DMS 273 (cell line): ENCODE results near the gene CLDN19.
"Not testable (repeated sequence)": the region's sequence is repeated elsewhere in the genome, so short reads cannot be mapped to it uniquely, and the experiment has no call there.

Experiments
- DNase-seq: peaks from one replicate; lab custom pipeline; 2025; ENCODE audit not compliant: unreplicated experiment; lab: John Stamatoyannopoulos, UW

Gene CLDN19

GRCh38 chr1:42740851-42741580 lies 980 bp upstream of the CLDN19 start:
- DNase-seq = no peak

DNA sequence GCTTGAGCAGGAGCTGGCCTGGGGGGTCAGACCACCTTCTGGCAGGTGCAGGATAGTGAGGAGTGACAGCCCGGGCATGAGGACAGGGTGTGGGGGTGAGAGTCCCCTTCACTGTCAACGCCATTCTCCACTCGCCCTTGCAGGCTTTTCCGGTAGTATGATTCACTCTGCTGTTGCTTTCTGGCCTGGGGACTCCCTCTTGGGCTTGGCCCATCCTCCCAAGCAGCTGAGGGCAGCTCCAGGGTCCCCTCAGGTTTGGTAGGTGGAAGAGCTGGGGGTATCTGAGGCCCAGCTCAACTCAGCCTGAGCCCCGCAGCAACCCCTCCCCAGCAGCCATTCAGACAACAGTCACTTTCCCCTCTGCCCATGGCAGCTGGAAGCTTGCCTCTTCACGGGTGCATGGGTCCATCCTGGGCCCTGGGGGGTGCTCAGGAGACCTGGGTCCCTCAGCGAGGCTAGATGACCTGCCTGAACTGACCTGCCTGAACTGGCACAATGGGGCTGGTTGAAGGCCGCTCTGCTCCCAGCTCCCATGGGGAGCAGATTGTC lies 1.3 kb downstream of the CLDN19 start:
- no peak for DNase-seq

DNA sequence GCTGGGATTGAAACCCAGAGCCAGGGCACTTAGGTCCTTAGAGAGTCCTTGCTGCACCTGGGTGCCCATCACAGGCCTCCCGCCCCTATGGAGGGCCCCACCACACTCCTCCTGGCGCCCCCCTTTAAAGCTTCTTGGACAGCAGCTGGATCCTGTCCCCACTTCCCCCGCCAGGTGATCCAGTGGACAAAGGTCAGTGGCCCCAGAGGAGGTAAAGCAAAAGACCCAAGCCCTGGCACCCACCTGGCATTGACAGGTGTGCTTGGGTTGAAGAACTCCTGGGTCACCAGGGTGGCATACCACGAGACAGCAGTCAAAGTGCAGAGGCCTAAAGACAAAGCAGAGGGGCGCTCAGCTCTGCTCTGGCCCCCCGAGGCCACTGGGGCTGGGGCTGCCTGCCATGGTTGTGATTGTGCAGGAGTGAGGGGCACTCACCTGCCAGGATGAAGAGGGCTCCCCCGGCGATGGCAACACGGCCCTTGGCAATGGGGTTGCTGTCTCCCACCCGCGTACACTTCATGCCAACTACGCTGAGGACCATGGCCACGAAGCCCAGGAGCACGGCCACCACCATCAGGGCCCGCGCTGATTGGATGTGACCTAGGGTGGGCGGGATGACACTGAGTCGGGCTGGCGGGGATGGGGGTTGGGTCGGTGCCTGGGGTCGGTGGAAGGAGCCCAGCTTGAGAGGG lies 1.9 kb downstream of the CLDN19 start:
- DNase-seq = no peak

- DNase-seq = no peak
Observed at GRCh38 chr1:42737257-42737656, 2.8 kb downstream of the CLDN19 start.

DNA sequence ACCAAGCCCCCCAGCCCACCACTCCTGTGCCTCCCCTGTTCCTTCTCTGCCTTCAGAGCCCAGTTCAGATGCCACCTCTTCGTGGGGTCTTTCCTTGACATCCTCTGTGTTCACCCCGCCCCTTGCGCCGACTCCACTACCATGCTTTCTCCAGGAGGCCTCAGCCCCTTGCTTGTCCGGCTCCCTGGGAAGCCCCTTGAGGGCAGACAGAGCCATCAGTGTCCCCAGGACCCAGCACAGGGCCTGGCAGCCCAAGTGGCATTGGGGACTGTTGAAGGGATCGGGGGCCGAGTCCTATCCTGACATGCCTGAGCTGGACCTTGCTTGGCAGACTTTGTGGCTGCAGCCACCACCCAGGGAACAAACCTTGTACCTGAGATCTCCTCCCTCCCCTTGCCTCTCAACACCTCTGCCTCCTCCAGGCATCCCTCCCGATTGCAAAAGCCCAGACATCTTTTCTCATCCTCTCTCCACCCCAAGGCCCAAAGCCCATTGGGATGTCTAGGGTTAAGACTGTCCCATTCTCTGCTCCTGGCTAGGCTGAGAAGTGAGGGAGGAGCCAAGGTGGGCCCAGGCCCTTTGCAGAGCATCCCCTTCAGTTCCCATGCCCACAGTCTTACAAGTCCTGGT lies 3.4 kb downstream of the CLDN19 start:
- no peak for DNase-seq

DNA sequence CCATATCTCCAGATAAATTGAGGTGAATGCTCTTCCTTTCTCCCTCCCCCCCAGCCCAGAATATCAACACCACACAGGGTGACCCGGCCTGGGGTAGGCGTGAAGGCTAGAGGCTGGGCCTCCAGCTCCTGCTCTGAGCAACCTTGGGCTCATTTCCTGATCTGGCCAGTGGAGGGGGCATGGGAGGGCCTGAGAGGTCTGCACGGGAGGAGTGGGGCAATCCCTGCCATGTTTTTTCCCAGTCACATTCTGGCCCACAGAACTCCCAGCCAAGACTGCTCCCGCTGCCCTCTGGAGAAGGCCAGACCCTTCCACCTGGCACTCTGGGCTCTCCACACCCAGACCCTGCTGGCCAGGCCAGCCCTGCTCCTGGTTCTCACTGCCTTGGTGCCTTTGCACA lies 3.9 kb downstream of the CLDN19 start:
- peak; percentile 66 for DNase-seq

DNA sequence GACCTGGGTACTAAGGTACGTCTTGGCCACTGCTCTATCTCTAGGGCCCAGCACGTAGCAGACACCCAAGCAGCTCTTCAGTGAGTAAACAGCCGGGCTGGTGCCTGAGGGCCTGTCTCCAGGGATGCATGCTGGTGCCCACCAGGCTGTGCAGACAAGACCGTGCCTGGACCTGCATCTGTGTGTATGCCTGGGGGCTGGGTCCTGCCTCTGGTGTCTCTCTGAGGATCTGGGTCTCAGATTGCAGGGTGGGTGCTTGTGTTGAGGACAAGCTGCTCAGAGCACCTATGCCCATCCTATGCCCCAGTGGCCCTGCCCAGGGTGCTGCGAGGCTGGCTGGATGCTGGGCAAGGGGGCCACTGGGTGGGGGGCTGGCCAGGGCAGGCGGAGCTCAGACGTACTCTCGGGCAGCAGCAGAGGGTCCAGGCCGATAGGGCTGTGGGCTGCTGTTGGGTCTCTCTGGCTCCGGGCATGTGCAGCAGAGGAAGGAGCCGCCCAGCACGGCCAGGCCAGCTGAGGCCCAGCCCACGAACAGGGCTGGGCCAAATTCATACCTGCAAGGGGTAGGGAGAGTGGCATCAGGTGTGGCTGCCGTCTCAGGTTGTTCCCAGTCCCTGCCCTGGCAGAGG lies 4.4 kb downstream of the CLDN19 start:
- DNase-seq = peak; percentile 41

DNA sequence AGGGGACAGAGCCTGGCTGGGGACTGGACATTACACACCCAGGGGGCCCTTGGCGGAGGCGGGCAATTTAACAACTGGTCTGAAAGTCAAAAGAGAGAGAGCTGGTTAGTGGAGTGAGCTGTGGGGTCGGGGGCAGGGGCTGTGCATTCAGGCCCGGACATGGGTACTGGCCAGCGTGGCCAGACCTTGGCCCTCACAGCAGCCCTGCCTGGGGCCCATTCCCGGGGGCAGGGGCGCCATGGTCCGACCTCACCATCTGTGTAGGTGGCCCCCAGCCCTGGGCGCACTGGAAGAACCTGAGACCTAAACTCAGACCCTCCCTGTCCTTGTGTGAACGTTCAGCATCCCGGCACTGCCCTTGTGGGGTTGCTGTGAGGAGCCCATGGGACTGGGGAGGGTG lies 5.0 kb downstream of the CLDN19 start:
- no peak for DNase-seq

DNA sequence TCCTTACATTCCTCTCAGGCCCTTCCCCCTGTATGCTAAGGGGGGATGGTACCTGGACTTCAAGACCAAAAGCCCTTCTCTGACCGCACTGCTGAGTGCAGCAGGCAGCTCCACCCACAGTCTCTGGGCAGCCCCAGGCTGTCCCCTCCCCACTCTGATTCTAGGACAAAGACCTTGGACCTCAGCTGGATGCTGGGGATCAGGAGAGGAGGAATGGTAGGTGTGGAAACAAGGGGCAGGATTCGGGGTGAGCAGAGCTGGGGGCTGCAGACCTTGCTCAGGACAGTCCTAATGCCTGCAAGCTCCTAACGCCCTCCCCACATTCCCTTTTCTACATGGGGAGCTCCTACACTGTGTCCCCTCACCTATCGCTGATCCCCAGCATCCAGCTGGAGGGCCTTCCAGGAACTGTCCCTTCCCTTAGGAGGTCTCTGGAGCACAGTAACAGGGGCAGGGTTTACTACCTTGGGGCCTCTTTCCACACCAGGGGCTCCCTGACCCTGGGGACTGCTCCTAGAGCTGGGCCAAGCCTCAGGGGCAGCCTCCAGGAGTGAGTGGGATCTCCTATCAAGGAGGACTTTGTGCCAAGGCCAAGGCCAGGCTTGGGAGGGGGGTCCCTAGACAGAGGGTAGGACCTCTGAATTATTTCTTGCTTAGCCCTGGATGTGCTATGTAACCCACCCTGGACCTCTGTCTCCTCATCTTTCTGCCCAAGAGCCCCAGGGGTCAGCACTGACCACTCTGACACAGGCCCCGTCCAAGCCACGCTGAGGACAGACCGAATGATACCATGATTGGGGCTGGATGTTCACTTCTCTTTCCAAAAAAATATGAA lies 5.6 kb downstream of the CLDN19 start:
- DNase-seq = no peak

DNA sequence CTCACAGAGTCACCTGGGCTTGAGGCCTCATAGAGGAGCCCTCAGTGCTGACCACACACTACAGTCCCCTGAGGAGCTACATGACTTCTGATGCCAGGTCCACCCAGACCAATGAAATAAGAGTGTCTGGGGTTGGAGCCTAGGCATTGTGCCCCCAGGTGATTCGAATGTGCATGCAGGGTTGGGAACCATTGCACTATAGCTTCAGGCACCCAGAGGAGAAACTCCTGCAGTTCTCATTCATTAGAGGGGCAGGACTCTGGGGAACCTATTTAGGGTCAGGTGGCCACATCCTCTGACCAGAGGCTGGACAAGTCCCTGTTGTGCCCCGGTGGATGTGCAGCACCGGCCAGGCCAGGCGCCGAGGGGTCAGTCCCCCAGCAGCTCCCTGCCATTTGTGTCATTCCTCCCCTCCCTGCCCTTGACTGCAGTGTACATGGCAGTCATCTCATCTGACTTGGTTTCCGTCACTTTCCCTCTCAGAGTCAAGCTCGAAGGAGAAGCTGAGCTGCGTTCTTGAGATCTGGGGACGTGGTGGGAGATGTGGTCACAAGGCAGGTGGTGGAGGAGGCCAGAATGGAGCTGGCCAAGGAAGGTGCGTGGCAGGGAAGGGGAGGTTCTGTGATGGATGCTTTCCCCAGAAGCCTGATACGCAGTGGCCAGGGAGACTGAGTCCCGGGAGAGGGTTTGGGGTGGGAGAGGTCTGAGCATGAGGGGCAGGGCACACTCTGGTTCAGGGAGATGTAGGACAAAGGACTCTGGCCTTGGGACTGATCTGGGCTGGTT lies 6.4 kb downstream of the CLDN19 start:
- no peak for DNase-seq

DNA sequence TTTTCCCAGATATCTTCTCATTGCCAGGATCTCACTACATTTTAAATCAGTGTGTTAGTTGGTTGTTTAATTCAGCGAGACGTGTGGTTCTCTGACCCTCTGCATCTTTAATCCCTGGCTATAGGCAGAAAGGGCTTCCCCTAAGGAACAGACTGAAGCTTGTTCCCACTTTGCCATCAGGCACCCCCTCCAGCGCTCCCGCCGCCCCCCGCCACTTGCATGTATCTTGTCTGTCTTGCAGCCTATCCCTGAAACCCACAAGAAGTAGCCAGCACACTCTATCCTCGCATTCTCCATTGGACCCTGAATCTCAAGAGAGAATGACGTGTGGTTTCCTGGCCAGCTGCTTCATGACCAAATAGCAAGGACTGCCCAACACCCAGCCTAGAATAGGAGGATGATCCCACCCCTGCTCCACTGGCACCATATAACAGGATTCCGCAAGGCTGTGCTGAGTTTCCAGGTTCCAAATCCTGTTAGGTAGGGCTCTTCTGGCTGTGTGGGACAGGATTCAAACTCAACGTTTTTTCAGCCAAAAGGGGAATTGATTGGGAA lies 7.8 kb downstream of the CLDN19 start:
- no peak for DNase-seq

DNA sequence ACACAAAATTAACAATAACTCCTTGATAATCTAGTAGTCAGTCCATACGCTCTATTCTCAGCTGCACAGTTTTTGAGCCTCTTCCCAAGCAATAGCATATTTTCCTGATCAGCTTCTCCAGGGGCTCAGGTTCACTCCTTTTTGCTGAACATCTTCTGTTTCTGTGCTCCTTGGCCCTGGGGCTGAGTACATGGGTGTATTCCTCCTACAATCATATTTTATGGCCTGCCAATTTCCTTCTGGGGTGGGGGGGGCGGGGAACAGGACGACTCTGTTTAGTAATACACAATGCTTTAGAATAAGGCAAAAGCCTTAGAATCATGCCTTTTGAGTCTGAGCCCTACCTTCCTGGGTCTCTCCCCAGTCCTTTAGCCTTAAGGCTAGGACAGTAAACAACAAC lies 8.5 kb downstream of the CLDN19 start:
- no peak for DNase-seq

GRCh38 chr1:42730988-42731387 lies 9.0 kb downstream of the CLDN19 start:
- DNase-seq = peak; percentile 46

- DNase-seq = peak; percentile 51
Observed at GRCh38 chr1:42730002-42730401, 10.0 kb downstream of the CLDN19 start.

- not testable (repeated sequence) for DNase-seq
Observed at GRCh38 chr1:42725820-42726219, 14.2 kb downstream of the CLDN19 start.

DNA sequence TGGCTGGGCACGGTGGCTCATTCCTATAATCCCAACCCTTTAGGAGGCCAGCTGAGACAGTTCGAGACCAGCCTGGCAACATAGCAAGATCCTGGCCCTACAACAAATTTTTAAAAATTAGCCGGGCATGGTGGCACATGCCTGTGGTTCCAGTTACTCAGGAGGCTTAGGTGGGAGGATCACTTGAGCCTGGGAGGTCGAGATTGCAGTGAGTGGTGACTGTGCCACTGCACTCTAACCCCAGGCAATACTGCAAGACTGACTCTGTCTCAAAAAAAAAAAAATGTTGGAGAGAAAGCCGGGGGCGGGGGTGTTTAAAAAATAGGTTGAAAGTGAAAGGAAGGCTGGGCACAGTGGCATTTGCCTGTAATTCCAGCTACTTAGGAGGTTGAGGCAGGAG lies 16.5 kb downstream of the CLDN19 start:
- no peak for DNase-seq

DNA sequence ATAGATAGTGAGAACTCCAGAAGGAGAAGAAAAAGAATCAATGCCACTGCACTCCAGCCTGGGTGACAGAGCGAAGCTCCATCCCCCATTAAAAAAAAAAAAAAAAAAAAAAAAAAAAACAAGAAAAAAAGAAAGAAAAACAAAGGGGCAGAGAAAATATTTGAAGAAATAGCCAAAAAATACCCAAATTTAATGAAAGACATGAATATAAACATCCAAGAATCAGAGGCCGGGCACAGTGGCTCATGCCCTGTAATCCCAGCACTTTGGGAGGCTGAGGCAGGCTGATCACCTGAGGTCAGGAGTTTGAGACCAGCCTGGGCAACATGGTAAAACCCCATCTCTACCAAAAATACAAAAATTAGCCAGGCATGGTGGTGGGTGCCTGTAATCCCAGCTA lies 17.6 kb downstream of the CLDN19 start:
- not testable (repeated sequence) for DNase-seq

- DNase-seq = no peak
Observed at GRCh38 chr1:42721926-42722325, 18.1 kb downstream of the CLDN19 start.

GRCh38 chr1:42720868-42721267 lies 19.2 kb downstream of the CLDN19 start:
- DNase-seq = no peak

DNA sequence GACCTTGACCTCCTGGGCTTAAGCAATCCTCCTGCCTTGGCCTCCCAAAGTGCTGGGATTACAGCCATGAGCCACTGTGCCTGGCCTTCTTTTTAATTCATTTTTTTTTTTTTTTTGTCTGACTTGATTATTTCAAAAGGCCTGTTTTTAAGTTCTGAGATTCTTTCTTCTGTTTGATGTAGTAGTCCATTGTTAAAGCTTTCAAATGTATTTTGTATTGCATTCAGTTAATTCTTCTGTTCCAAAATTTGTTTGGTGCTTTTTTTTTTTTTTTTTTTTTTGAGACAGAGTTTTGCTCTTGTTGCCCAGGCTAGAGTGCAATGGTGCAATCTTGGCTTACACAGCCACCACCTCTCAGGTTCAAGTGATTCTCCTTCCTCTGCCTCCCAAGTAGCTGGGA lies 25.6 kb downstream of the CLDN19 start:
- not testable (repeated sequence) for DNase-seq
